Measurements from ENCODE around the gene HAGH.
"Not testable (repeated sequence)": the region's sequence is repeated elsewhere in the genome, so short reads cannot be mapped to it uniquely, and the experiment has no call there.

HAGH gene

DNA sequence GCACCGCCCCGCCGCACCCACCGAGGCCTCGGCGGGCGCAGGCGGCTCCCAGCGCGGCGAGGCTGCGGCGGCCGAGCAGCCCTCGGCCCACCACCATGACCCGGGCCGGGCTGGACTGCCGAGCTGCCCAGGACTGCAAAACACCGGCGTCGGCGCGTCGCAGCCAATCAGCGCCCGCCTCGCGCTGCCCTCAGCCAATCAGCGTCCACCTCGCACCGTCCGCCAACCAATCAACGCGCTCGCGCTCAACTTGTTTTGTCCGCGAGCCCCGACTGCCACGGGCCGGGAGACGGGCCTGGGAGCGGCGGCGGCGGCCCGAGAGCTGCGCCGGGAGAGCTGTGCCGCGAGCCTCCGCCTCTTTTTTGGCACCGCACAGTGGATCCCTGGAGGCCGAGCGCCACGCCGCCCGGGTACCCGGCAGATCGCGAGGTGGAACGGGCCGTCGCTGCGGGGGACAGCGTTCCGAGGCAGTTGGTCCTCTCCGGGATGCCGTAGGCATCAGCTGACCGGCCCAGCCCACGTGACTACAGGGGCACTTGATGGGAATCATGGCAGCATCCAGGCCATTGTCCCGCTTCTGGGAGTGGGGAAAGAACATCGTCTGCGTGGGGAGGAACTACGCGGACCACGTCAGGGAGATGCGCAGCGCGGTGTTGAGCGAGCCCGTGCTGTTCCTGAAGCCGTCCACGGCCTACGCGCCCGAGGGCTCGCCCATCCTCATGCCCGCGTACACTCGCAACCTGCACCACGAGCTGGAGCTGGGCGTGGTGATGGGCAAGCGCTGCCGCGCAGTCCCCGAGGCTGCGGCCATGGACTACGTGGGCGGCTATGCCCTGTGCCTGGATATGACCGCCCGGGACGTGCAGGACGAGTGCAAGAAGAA is at the start of gene HAGH, which contains the start of gene FAHD1:
TSS of gene HAGH (minus strand) at position 135 of the 883 bp plus-strand sequence. CDS start at position 97, 38 bp downstream.
TSS of gene FAHD1 (plus strand) at position 516 of the 883 bp plus-strand sequence. CDS start at position 549, 33 bp downstream.
- peak; percentile 89 to 92 for DNase-seq

DNA sequence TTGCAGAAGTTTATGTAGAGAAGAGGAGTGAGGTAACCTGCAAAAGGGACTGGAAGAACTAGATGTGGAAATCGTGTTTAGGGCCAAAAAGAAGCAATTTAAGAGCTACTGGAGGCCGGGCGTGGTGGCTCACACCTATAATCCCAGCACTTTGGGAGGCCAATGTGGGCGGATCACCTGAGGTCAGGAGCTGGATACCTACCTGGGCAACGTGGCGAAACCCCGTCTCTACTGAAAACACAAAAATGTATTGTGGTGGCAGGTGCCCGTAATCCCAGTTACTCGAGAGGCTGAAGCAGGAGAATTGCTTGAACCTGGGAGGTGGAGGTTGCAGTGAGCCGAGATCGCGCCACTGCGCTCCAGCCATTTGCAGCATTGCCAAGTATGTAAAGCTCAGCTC is 49.4 kb upstream of the HAGH start:
- DNase-seq, result not testable (repeated sequence)

GRCh38 chr16:1874854-1875253 is 48.2 kb upstream of the HAGH start:
- DNase-seq, result no peak

DNA sequence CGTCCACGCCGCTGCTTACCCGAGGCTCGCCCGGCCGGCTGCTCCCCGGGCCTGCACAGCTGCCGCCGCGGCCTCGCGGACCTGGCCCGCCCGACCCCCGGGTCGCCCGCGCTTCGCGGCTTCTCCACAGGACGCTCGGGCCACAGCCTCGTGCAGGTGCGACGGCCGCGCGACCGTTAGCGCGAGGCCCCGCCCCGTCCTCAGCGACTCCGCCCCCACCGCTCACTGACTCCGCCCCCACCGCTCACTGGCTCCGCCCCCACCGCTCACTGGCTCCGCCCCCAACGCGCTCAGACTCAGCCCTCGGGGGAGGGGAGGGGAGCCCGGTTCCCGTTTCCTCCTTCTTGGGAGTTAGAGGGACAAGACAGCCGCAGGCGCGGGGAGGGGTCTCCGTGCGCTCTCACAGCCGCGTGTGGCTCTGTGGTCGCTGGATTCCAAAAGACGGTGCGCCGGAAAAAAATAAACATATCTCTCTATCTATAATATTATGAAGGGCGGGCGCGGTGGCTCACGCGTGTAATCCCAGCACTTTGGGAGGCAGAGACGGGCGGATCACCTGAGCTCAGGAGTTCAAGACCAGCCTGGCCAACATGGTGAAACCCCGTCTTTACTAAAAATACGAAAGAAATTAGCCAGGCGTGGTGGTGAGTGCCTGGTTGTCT is 45.5 kb upstream of the HAGH start, which contains the start of gene MEIOB:
TSS of gene MEIOB (minus strand) at position 191 of the 662 bp plus-strand sequence. CDS start 3,989 bp downstream, outside the sequence.
- DNase-seq, result peak in 1 of 2 experiments; percentile 40

GRCh38 chr16:1870365-1871082 is 43.9 kb upstream of the HAGH start:
- DNase-seq, result no peak

DNA sequence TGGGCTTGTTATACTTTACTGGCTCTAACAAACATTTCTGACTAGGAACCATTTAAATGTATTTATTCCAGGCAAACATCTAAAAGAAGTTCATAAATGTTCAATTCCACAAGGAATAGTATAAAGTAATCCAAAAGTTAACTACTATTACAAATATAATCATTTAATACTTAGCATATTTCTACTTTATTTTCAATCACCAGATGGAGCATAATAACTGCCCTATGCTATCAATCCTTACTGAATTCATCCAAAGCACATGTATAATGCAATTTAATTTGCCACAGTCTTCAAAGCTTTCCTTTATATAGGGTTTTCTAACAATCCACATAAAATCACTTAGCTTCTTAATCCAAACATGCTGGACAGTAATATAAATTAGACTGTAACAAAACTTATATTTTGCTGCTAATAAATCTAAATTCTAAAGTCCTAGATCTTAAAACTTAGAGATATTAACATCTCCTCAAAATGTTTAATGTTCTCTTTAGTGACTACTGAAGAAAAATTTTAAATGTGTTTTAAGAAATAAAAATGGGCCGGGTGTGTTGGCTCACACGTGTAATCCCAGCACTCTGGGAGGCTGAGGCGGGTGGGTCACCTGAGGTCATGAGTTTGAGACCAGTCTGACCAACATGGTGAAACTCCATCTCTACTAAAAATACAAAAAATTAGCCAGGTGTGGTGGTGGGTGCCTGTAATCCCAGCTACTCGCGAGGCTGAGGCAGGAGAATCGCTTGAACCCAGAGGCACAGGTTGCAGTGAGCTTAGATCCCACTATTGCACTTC is 39.5 kb upstream of the HAGH start:
- no peak for DNase-seq

DNA sequence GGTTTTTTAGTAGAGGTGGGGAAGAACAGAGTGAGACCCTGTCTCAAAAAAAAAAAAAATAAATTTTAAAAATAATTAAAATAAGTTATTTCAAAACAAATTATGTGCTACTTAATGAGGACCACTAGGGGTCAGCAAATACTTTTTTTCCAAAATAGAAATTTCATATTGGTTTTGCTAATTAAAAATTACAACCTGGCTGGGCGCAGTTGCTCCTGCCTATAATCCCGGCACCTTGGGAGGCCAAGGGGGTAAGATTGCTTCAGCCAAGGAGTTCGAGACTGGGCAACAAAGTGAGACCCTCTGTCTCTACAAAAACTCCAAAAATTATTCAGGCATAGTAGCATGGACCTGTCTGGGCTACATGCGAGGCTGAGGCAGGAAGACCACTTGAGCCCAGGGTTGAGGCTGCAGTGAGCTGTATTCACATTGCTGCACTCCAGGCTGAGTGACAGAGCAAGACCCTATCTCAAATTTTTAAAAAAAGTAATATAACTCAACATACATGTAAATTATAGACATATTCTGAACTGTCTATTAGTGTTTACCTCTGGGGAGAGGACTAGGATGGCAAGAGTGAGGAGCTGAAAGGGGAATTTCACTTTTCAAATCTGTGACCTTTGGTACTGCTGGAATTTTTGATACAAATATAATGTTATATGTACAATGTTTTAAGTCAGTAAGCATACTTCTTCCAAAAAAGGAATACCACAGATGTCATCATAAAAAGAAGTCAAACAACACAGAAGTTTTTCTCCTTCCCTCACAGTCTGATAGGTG is 37.2 kb upstream of the HAGH start:
- DNase-seq, result peak in 1 of 2 experiments; percentile 4

GRCh38 chr16:1862394-1862793 is 35.8 kb upstream of the HAGH start:
- no peak for DNase-seq

GRCh38 chr16:1861730-1862129 is 35.1 kb upstream of the HAGH start:
- no peak for DNase-seq

DNA sequence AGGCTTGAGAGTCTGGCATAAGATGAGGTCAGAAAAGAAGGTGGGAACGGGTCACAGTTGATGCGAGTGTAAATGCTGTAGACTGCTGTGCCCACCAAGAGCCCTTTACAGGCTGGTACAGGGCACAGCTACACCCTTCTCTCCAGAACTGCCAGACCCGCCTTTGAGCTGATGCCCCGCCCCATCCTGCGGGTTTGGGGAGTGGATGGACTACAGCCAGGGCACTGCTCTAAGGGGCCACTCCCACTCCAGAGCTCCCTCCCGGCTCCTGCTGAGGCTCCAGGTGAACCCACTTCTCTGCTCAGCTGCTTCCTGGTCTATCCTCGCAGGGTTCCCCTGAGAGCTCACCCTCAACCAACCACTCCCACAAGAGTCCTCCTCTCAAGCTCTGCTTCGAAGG is 33.0 kb upstream of the HAGH start:
- DNase-seq, result no peak

DNA sequence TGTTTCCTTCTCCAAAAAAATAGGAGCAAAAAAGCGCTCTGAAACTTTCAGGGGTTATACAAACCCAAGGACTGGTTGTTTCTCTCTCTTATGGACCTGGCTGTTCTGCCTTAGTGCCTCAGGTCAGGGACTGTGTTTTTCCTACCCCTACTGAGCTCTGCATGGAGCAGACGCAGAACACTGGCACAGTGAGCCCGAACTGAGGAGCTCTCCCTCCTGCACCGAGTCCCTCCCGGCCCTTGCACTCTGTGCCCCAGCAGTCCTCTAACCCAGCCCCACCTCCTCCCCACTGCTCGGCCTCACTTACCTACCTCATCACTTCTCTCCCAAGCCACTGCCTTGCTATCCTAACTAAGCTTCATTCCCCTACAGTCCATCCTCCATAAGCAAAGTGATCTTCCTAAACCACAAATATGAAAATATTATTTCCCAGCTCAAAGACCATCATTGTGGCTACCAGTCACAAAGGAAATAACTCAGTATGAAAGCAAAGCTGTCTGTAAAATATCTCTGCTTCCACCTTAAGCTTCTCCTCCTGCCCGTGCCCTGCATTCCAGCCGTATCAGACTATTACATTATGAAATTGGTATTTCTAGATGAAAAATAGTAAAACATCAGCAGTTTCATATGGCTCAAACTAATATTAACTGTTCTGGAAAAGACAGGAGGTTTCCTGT is 31.7 kb upstream of the HAGH start:
- no peak for DNase-seq

- no peak for DNase-seq
Observed at GRCh38 chr16:1857433-1858097, 30.9 kb upstream of the HAGH start.

DNA sequence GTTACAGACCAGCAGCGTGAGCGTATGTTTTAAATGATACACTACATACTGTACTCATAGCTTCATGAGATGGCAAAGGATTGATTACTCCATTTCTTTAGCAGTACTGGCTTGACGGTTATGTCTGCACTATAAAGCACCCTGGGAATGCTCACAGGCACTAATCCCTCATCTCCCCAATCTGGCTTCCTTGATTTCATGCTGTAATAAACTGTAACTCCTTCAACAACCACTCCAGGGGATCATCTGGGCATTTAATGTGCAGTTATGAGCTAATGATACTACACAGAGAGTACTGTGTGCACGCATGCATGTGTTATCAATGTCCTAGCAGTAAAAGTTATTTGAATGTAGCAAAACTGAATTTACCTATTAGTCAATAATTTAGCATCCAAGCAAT is 25.2 kb upstream of the HAGH start:
- no peak for DNase-seq

DNA sequence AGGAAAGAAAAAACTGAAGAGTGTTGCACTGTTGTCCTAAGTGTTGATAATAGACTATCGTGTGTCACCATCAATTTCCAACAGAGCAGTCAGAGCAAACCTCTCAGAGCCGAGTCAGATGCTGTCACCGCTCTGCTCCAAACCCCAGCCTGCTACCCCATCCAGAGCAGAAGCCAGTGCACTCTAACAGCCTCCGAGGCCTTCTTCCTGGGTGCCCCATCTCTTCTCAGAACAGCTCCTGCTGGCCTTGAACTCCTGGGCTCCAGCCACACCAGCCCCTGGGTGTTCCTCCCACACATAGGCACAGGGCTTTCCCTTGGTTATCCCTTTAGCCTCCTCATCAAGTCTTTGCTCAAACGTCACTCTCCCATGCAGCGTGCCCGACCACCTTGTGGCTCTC is 24.4 kb upstream of the HAGH start:
- DNase-seq, result no peak

DNA sequence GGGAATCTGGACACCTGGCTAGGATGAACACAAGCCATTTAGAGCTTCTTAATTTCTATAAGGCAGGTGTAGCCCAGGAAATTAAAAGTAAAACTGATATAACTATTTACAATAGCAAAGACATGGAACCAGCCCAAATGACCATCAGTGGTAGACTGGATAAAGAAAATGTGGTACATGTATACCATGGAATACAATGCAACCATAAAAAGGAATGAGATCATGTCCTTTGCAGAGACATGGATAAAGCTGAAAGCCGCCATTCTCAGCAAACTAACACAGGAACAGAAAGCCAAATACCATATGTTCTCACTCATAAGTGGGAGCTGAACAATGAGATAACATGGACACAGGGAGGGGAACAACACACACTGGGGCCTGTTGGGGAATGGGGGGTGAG is 19.8 kb upstream of the HAGH start:
- no peak for DNase-seq

GRCh38 chr16:1845985-1846384 is 19.4 kb upstream of the HAGH start:
- DNase-seq, result no peak

- DNase-seq, result no peak
Observed at GRCh38 chr16:1839554-1839953, 12.9 kb upstream of the HAGH start.

DNA sequence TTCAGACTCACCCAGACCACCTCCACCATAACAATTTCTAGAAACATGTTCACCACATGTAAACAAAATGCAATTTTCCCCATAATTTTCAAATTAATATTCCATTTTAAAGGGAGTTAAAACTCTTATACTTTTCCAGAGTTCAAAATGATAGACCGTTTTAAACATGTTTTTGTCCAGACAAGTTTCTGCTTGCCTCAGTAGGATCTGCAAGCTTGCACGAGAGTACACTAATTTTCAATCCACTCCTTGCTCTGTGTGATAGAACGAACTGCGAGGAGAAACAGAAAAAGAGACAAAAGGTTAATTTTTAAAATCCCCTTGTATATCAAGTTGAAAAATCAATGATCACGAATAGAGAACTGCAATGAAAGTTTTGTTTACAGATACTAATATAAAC is 7.5 kb upstream of the HAGH start:
- DNase-seq, result no peak

- no peak for DNase-seq
Observed at GRCh38 chr16:1832838-1833454, 6.3 kb upstream of the HAGH start.
